Lower leg skin (tissue), 3 donors: Measurements from ENCODE around the gene ZGLP1.

ENCODE experiments used
- CTCF ChIP-seq, 3 donors: fragments of 450-650 bp; IDR thresholded peaks; one replicate each; pipeline ENCODE4 v1.5.1; 2016; ENCODE audit warnings: antibody characterized with exemption in 3 of 3, mild to moderate bottlenecking in 3 of 3, moderate library complexity in 2 of 3
- POLR2A ChIP-seq, 2 donors: fragments of 450-650 bp; IDR thresholded peaks; one replicate each; pipeline ENCODE4 v1.6.1; 2016 to 2017; ENCODE audit warnings: antibody characterized with exemption in 2 of 2, mild to moderate bottlenecking in 1 of 2, moderate library complexity in 1 of 2

- no peak for TF ChIP-seq POLR2A (IDR thresholded peaks at IDR 0.05)
- no peak for TF ChIP-seq CTCF (IDR thresholded peaks at IDR 0.05)
Observed at GRCh38 chr19:10256970-10257615, 52.5 kb downstream of the ZGLP1 start.
